OCI-LY1 (cell line): ENCODE results near the gene ACSL4.

ENCODE experiments used
- H2AFZ ChIP-seq: fragments of 200-600 bp; sonication (generic), shearing (Covaris generic); 2 replicates; pipeline ENCODE4 v1.6.0; 2014; ENCODE audit warnings: antibody characterized with exemption, mild to moderate bottlenecking, low read length
- H3F3A ChIP-seq: fragments of 200-600 bp; sonication (generic), shearing (Covaris generic); 2 replicates; pipeline ENCODE4 v1.6.0; 2014; ENCODE audit warnings: mild to moderate bottlenecking, antibody characterized with exemption, low read length, moderate library complexity; ENCODE audit not compliant: insufficient read depth
- H3K27ac ChIP-seq: fragments of 200-600 bp; sonication (generic); 2 replicates; pipeline ENCODE4 v1.5.1; 2014; ENCODE audit warnings: low read length, mixed run types, mild to moderate bottlenecking, low read depth; ENCODE audit not compliant: poor library complexity, severe bottlenecking
- H3K27me3 ChIP-seq: fragments of 200-600 bp; sonication (generic); 2 replicates; pipeline ENCODE4 v1.6.0; 2014; ENCODE audit warnings: antibody characterized with exemption, mild to moderate bottlenecking, low read length, moderate library complexity; ENCODE audit not compliant: insufficient read depth
- H3K36me3 ChIP-seq: fragments of 200-600 bp; sonication (generic); 2 replicates; pipeline ENCODE4 v1.6.1; 2014; ENCODE audit warnings: mild to moderate bottlenecking, antibody characterized with exemption, low read length, moderate library complexity, mixed read lengths; ENCODE audit not compliant: insufficient read depth
- H3K4me1 ChIP-seq: fragments of 200-600 bp; sonication (generic); 2 replicates; pipeline ENCODE4 v1.5.1; 2014; ENCODE audit warnings: mild to moderate bottlenecking, low read length, moderate library complexity; ENCODE audit not compliant: insufficient read depth, severe bottlenecking
- H3K4me2 ChIP-seq: fragments of 200-600 bp; sonication (generic), shearing (Covaris generic); 2 replicates; pipeline ENCODE4 v1.6.1; 2014; ENCODE audit warnings: low read length
- H3K4me3 ChIP-seq: fragments of 200-600 bp; sonication (generic); 2 replicates; pipeline ENCODE4 v1.5.1; 2014; ENCODE audit warnings: low read length, low read depth, mild to moderate bottlenecking, mixed read lengths; ENCODE audit not compliant: poor library complexity, severe bottlenecking
- H3K79me2 ChIP-seq: fragments of 200-600 bp; shearing (Covaris generic); 2 replicates; pipeline ENCODE4 v1.6.1; 2016; ENCODE audit warnings: mixed run types, low read length, mixed read lengths; ENCODE audit not compliant: insufficient read depth
- H3K9ac ChIP-seq: fragments of 200-600 bp; sonication (generic), shearing (Covaris generic); 2 replicates; pipeline ENCODE4 v1.6.1; 2014; ENCODE audit warnings: mild to moderate bottlenecking, low read length, mixed read lengths
- H3K9me2 ChIP-seq: fragments of 200-600 bp; sonication (generic), shearing (Covaris generic); 2 replicates; pipeline ENCODE4 v1.6.1; 2014; ENCODE audit warnings: low read depth, mild to moderate bottlenecking, low read length, mixed read lengths
- H3K9me3 ChIP-seq: fragments of 200-600 bp; shearing (Covaris generic); 2 replicates; pipeline ENCODE4 v1.6.1; 2014; ENCODE audit warnings: low read length, mixed read lengths
- H4K20me1 ChIP-seq: fragments of 200-600 bp; sonication (generic), shearing (Covaris generic); 2 replicates; pipeline ENCODE4 v1.6.0; 2016; ENCODE audit warnings: mild to moderate bottlenecking, low read length; ENCODE audit not compliant: insufficient read depth
- EZH2 ChIP-seq: fragments of 200-600 bp; sonication (generic), shearing (Covaris generic); IDR thresholded peaks from 2 replicates; pipeline ENCODE4 v1.8.0; 2017; ENCODE audit warnings: borderline replicate concordance, mixed run types, mild to moderate bottlenecking, antibody characterized with exemption, low read length, moderate library complexity, mixed read lengths
- TF ChIP-seq, protein P1 (sequence below): fragments of 200-600 bp; sonication (generic), shearing (Covaris generic); IDR thresholded peaks from 2 replicates; pipeline ENCODE4 v1.5.1; 2017; ENCODE audit warnings: mild to moderate bottlenecking, antibody characterized with exemption, low read length, moderate library complexity, mixed read lengths

Gene ACSL4

DNA sequence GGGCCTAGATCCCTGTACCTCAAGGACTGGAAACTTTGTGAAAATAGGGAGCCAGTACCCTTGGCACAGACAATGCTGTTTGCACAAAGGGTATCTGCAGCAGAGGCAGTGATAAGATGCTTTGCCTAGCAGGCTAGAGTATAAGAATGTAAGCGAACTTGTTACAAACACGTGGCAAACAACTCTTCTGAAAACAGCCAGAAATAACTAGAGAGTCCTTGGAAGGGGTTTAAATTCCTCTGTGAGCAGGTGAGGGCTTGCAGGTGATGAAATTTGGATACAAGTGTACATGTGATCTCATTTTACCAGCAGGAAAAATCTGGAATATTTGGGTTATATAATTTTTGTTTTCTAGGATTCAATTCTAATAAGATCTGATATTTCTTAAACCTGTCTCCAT is 18.6 kb upstream of the ACSL4 start:
- no peak overlapping the region for H3K4me2 ChIP-seq

DNA sequence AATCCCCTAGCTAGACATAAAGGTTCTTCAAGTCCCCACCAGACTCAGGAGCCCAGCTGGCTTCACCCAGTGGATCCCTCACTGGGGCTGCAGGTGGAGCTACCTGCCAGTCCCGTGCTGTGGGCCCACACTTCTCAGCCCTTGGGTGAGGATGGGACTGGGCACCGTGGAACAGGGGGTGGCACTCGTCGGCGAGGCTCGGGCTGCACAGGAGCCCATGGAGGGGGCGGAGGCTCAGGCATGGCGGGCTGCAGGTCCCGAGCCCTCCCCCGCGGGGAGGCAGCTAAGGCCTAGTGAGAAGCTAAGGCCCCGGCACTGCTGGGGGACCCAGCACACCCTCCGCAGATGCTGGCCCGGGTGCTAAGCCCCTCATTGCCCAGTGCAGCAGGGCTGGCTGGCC is 16.1 kb upstream of the ACSL4 start:
- Histone ChIP-seq H3K27ac (no peak overlapping the region), H3K9me2 (no peaks in the 10 kb centered on the region), H3K27me3 (no peaks in the 10 kb centered on the region)

More for the DNA sequence above, 18.6 kb upstream of the ACSL4 start:
- Histone ChIP-seq H3K79me2 (no peaks in the 10 kb centered on the region), H3K27ac (no peak overlapping the region), H4K20me1 (no peaks in the 10 kb centered on the region), H3K36me3 (no peaks in the 10 kb centered on the region), H3K9me2 (no peaks in the 10 kb centered on the region), H3K4me3 (no peak overlapping the region), H3F3A (no peaks in the 10 kb centered on the region), H3K9me3 (no peaks in the 10 kb centered on the region), H2AFZ (no peak overlapping the region), H3K4me1 (no peaks in the 10 kb centered on the region), H3K27me3 (no peaks in the 10 kb centered on the region), H3K9ac (no peak overlapping the region)
- TF ChIP-seq EZH2: no peak
- TF ChIP-seq, protein P1, sequence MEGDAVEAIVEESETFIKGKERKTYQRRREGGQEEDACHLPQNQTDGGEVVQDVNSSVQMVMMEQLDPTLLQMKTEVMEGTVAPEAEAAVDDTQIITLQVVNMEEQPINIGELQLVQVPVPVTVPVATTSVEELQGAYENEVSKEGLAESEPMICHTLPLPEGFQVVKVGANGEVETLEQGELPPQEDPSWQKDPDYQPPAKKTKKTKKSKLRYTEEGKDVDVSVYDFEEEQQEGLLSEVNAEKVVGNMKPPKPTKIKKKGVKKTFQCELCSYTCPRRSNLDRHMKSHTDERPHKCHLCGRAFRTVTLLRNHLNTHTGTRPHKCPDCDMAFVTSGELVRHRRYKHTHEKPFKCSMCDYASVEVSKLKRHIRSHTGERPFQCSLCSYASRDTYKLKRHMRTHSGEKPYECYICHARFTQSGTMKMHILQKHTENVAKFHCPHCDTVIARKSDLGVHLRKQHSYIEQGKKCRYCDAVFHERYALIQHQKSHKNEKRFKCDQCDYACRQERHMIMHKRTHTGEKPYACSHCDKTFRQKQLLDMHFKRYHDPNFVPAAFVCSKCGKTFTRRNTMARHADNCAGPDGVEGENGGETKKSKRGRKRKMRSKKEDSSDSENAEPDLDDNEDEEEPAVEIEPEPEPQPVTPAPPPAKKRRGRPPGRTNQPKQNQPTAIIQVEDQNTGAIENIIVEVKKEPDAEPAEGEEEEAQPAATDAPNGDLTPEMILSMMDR: no peak

DNA sequence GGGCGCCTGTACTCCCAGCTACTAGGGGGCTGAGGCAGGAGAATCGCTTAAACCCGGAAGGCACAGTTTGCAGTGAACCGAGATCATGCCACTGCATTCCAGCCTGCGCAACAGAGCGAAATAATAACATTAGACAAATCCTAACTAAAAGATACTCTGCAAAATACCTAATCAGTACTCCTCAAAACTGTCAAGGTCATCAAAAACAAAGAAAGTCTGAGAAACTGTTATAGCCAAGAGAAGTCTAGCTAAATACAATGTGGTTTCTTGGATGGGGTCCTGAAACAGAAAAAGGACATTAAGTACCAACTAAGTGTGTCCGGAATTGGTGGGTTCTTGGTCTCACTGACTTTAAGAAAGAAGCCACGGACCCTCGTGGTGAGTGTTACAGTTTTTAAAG is 14.6 kb upstream of the ACSL4 start:
- no peaks in the 10 kb centered on the region for H4K20me1 ChIP-seq
- no peaks in the 10 kb centered on the region for H3K9me3 ChIP-seq
- no peak overlapping the region for H2AFZ ChIP-seq
- H3K79me2 ChIP-seq: no peaks in the 10 kb centered on the region
- no peaks in the 10 kb centered on the region for H3K36me3 ChIP-seq
- H3K27ac ChIP-seq: no peak overlapping the region
- H3K4me3 ChIP-seq: no peak overlapping the region
- no peaks in the 10 kb centered on the region for H3K9me2 ChIP-seq
- H3K9ac ChIP-seq: no peak overlapping the region
- no peaks in the 10 kb centered on the region for H3K4me1 ChIP-seq
- H3K27me3 ChIP-seq: no peaks in the 10 kb centered on the region
- H3K4me2 ChIP-seq: no peak overlapping the region
- TF ChIP-seq, protein P1: no peak
- no peak for TF ChIP-seq EZH2
- no peaks in the 10 kb centered on the region for H3F3A ChIP-seq

More for the DNA sequence above, 16.1 kb upstream of the ACSL4 start:
- Histone ChIP-seq H3K9ac (no peak overlapping the region), H3K4me2 (no peak overlapping the region), H2AFZ (no peak overlapping the region), H4K20me1 (no peaks in the 10 kb centered on the region), H3K4me3 (no peak overlapping the region), H3F3A (no peaks in the 10 kb centered on the region), H3K79me2 (no peaks in the 10 kb centered on the region), H3K36me3 (no peaks in the 10 kb centered on the region), H3K9me3 (no peaks in the 10 kb centered on the region), H3K4me1 (no peaks in the 10 kb centered on the region)
- TF ChIP-seq, protein P1: no peak
- TF ChIP-seq EZH2: no peak
